HepG2 (cell line): Measurements from ENCODE around the gene WNT4. TPM values are rescaled to one million over a fixed set of nuclear protein-coding genes. Genes with fewer than 3 reads are reported as not detected.

Source experiments
- ATAC-seq: fragments of 200-7000 bp; cut with Tn5 transposase; 3 replicates; pipeline ENCODE4 v1.9.1; 2020; ENCODE audit warnings: mild to moderate bottlenecking, moderate library complexity
- BruUV-seq: library from RNA; stranded (reverse); fragments of 400-500 nt; replicated peaks from 2 replicates; lab custom pipeline; 2021; lab: Mats Ljungman, UMichigan
- CTCF ChIA-PET: fragments of 300-600 bp; formaldehyde crosslinking; extraction: SDS; loops from one replicate; lab custom pipeline; 2021; ENCODE audit warnings: low total read pairs, inconsistent platforms, low intra/inter-chr PET ratio; lab: Yijun Ruan, JAX
- POLR2A ChIA-PET: fragments of 350-600 bp; sonication (Branson Sonifier 250); formaldehyde crosslinking; loops from one replicate; lab custom pipeline; 2020; ENCODE audit warnings: antibody characterized with exemption, inconsistent platforms; lab: Yijun Ruan, JAX
- DNase-seq: peaks from one replicate; pipeline ENCODE4 v3.0.0-alpha.2; 2015; ENCODE audit warnings: low spot score
- FAIRE-seq: peaks from 3 replicates; lab custom pipeline; 2011; peaks lifted over from hg19 to GRCh38; lab: Jason Lieb, UNC
- H2AFZ ChIP-seq: one replicate; pipeline ENCODE4 v1.6.1; 2011; ENCODE audit warnings: low read length, inconsistent platforms
- H3K27ac ChIP-seq: fragments of 300-600 bp; 3 replicates; pipeline ENCODE4 v1.8.0; 2011; ENCODE audit warnings: mixed run types, mild to moderate bottlenecking, mixed read lengths, low read length, inconsistent platforms; ENCODE audit not compliant: insufficient read depth; ENCODE audit errors: extremely low read length
- H3K27me3 ChIP-seq, 2 experiments: fragments of 200-600 bp in 1 of 2; 2 replicates in 1 of 2; 3 replicates in 1 of 2; pipeline versions ENCODE4 v1.6.0 to v1.8.0; 2011; ENCODE audit warnings: low read length in 2 of 2, mild to moderate bottlenecking in 2 of 2, moderate library complexity in 2 of 2, inconsistent platforms in 1 of 2; ENCODE audit not compliant: insufficient read depth in 2 of 2, control insufficient read depth in 1 of 2
- H3K36me3 ChIP-seq, 2 experiments: fragments of 200-600 bp in 1 of 2; replicated peaks in 1 of 2; 2 replicates in 1 of 2; 3 replicates in 1 of 2; pipeline versions ENCODE4 v1.5.1 to v1.8.0; 2011; ENCODE audit warnings: low read length in 2 of 2, inconsistent platforms in 1 of 2; ENCODE audit not compliant: insufficient read depth in 2 of 2, control insufficient read depth in 1 of 2
- H3K4me1 ChIP-seq: 2 replicates; pipeline ENCODE4 v1.5.1; 2012; ENCODE audit warnings: low read length, inconsistent platforms; ENCODE audit not compliant: insufficient read depth
- H3K4me2 ChIP-seq: 2 replicates; pipeline ENCODE4 v1.6.0; 2011; ENCODE audit warnings: low read depth, low read length, inconsistent platforms
- H3K4me3 ChIP-seq, 3 experiments: fragments of 200-600 bp in 1 of 3; sonication (generic), shearing (Covaris generic) in 1 of 3; replicated peaks in 1 of 3; 2 replicates each; pipeline ENCODE4 v1.5.1; 2011 to 2016; ENCODE audit warnings: low read length in 3 of 3, inconsistent platforms in 2 of 3, low read depth in 2 of 3, mild to moderate bottlenecking in 2 of 3, control low read depth in 1 of 3, mixed read lengths in 1 of 3; ENCODE audit not compliant: insufficient read depth in 1 of 3
- H3K79me2 ChIP-seq: one replicate; pipeline ENCODE4 v1.6.1; 2011; ENCODE audit warnings: low read length, inconsistent platforms; ENCODE audit not compliant: insufficient read depth
- H3K9ac ChIP-seq: 2 replicates; pipeline ENCODE4 v1.6.0; 2011; ENCODE audit warnings: mild to moderate bottlenecking, low read depth, low read length, inconsistent platforms; ENCODE audit not compliant: insufficient read depth
- H3K9me3 ChIP-seq: 2 replicates; pipeline ENCODE4 v1.5.1; 2012; ENCODE audit warnings: mild to moderate bottlenecking, low read length
- H4K20me1 ChIP-seq: 2 replicates; pipeline ENCODE4 v1.6.0; 2011; ENCODE audit warnings: inconsistent platforms, mild to moderate bottlenecking, low read length, moderate library complexity; ENCODE audit not compliant: insufficient read depth
- ARHGAP35 ChIP-seq: sonication (generic); formaldehyde crosslinking; IDR thresholded peaks from 2 replicates; pipeline ENCODE4 v1.9.0; 2022; ENCODE audit warnings: mild to moderate bottlenecking, inconsistent platforms, moderate library complexity, missing genetic modification reagents, borderline replicate concordance
- ARID3A ChIP-seq: IDR thresholded peaks from 2 replicates; pipeline ENCODE4 v1.6.1; 2012; ENCODE audit warnings: low read depth, low read length, improper control_type of control experiment
- ARNT ChIP-seq: fragments of 450-650 bp; IDR thresholded peaks from 2 replicates; pipeline ENCODE4 v1.6.1; 2017
- HIC2 ChIP-seq: sonication (generic); formaldehyde crosslinking; IDR thresholded peaks from 2 replicates; pipeline ENCODE4 v1.9.0; 2022; ENCODE audit warnings: low read depth, missing genetic modification reagents
- HIVEP1 ChIP-seq: sonication (generic); formaldehyde crosslinking; IDR thresholded peaks from 2 replicates; pipeline ENCODE4 v1.4.0; 2020; ENCODE audit warnings: mild to moderate bottlenecking, missing genetic modification reagents
- KMT2B ChIP-seq: IDR thresholded peaks from 2 replicates; pipeline ENCODE4 v1.6.1; 2016; ENCODE audit warnings: missing genetic modification reagents, missing compliant biosample characterization
- MBD4 ChIP-seq: IDR thresholded peaks from 2 replicates; pipeline ENCODE4 v1.6.1; 2012; ENCODE audit warnings: low read length, inconsistent platforms, borderline replicate concordance
- NCOR1 ChIP-seq: fragments of 200-600 bp; sonication (generic); IDR thresholded peaks from 2 replicates; pipeline ENCODE4 v1.7.0; 2017; ENCODE audit warnings: antibody characterized with exemption, low read length, borderline replicate concordance
- NR2F2 ChIP-seq: IDR thresholded peaks from 2 replicates; pipeline ENCODE4 v1.6.1; 2012; ENCODE audit warnings: low read depth, inconsistent platforms, borderline replicate concordance
- THAP11 ChIP-seq: IDR thresholded peaks from 2 replicates; pipeline ENCODE4 v1.6.1; 2016; ENCODE audit warnings: missing biosample characterization, missing genetic modification reagents
- ZNF431 ChIP-seq: sonication (generic); formaldehyde crosslinking; IDR thresholded peaks from 2 replicates; pipeline ENCODE4 v1.9.0; 2022; ENCODE audit warnings: missing genetic modification reagents, low read depth, mild to moderate bottlenecking, borderline replicate concordance
- ZNF577 ChIP-seq: sonication (generic); formaldehyde crosslinking; IDR thresholded peaks from 2 replicates; pipeline ENCODE4 v1.4.0; 2020; ENCODE audit warnings: mild to moderate bottlenecking, low read depth, missing genetic modification reagents, borderline replicate concordance
- ZNF746 ChIP-seq: sonication (generic); formaldehyde crosslinking; IDR thresholded peaks from 2 replicates; pipeline ENCODE4 v1.8.0; 2022; ENCODE audit warnings: mild to moderate bottlenecking, missing genetic modification reagents
- ZNF784 ChIP-seq: sonication (generic); formaldehyde crosslinking; IDR thresholded peaks from 2 replicates; pipeline ENCODE4 v1.5.1; 2020; ENCODE audit warnings: missing genetic modification reagents, mild to moderate bottlenecking, borderline replicate concordance
- ZSCAN5A ChIP-seq: sonication (generic); formaldehyde crosslinking; IDR thresholded peaks from 2 replicates; pipeline ENCODE4 v1.8.0; 2022; ENCODE audit warnings: mild to moderate bottlenecking, missing genetic modification reagents, borderline replicate concordance
- WGBS: methylation state at CpG from one replicate; pipeline ENCODE4 v1.1.6; 2017; ENCODE audit warnings: low lambda C conversion rate; 5-methylcytosine and 5-hydroxymethylcytosine counted together
- in situ Hi-C: cut with HindIII; loops from 2 replicates; pipeline ENCODE4 v1.10.0; 2017; ENCODE audit warnings: low pct_unique_long_range_greater_than_20kb; ENCODE audit not compliant: extremely low pct_ligation_motif_present
- intact Hi-C: fragments of 100-400 bp; cut with micrococcal nuclease; formaldehyde crosslinking; loops from one replicate; pipeline ENCODE4 v1.10.0; 2022; ENCODE audit not compliant: unreplicated experiment
- polyA plus RNA-seq, 8 experiments: library from polyadenylated mRNA; depleted of rRNA in 3 of 8; stranded (reverse) in 7 of 8; unstranded in 1 of 8; fragments of >200 nt; fragmentation: Illumina TruSeq in 4 of 8; extraction: Trizol in 4 of 8; gene quantifications; 2 replicates each; pipeline versions ENCODE4 v1.2.1 to v1.2.3, GENCODE V29; 2011 to 2016; ENCODE audit warnings: low read depth in 4 of 8, missing spikeins in 1 of 8, mixed read lengths in 1 of 8; ENCODE audit not compliant: insufficient read depth in 1 of 8
- total RNA-seq, 5 experiments: library from RNA; depleted of rRNA; stranded (reverse); fragments of >200 nt; fragmentation: Illumina TruSeq; extraction: Trizol; gene quantifications; 2 replicates each; pipeline ENCODE4 v1.2.3, GENCODE V29; 2016; ENCODE audit warnings: low read depth in 1 of 5

The WNT4 gene
- total and polyA plus RNA-seq, 2 of the 13 experiments (the other 11 are each of a cell fraction or from before 2014, with no cell fraction given): not detected

- no peak overlapping the region for H3K4me3 ChIP-seq
- H3K27me3 ChIP-seq: peaks cover 8 to 57% of the 10 kb centered on the region in 2 experiments
- H3K79me2 ChIP-seq: no peaks in the 10 kb centered on the region
- H3K9ac ChIP-seq: no peak overlapping the region
- TF ChIP-seq HIC2 (no peak), KMT2B (no peak), ZSCAN5A (no peak), MBD4 (no peak), ARNT (no peak), ARID3A (no peak), ZNF784 (no peak), ZNF746 (CRISPR knock-in tag) (no peak), ZNF431 (no peak), ARHGAP35 (CRISPR knock-in tag) (no peak), HIVEP1 (CRISPR knock-in tag) (no peak), NR2F2 (no peak), NCOR1 (no peak), ZNF577 (CRISPR knock-in tag) (no peak), THAP11 (CRISPR knock-in tag) (no peak)
- TF ChIP-seq, all 625 proteins: peak for 0
- no peak for FAIRE-seq
- no peak overlapping the region for H3K4me2 ChIP-seq
- no peaks in the 10 kb centered on the region for H4K20me1 ChIP-seq
- no peak for DNase-seq
- intact Hi-C loops: no loop called here
- H3K9me3 ChIP-seq: no peaks in the 10 kb centered on the region
- H2AFZ ChIP-seq: no peak overlapping the region
- H3K36me3 ChIP-seq: no peaks in the 10 kb centered on the region
- peaks cover 9% of the 10 kb centered on the region for H3K4me1 ChIP-seq
- in situ Hi-C loops: no loop called here
- POLR2A ChIA-PET: no interaction called here
- no peak; the same call in 2 of the 3 replicates for ATAC-seq
- CTCF ChIA-PET: no interaction called here
- BruUV-seq: no TSS peak
- H3K27ac ChIP-seq: no peak overlapping the region
- 35% methylated on average over 6 of the region's 14 CpGs for WGBS
Observed at GRCh38 chr1:22163137-22163536, 20.2 kb upstream of the WNT4 start.
